ENCODE measurements around the gene ATG5. TPM values are rescaled to one million over a fixed set of nuclear protein-coding genes. Genes with fewer than 3 reads are reported as not detected.

Gene ATG5
- total RNA-seq, 4 donors from 2014 or later, result 14.6 to 34.9 (median 25.3) TPM

GRCh38 chr6:106180208-106180607, 145.4 kb downstream of the ATG5 start:
- Histone ChIP-seq H3K4me1 (peaks cover 4 to 51% (median 4%) of the 10 kb centered on the region in 3 donors), H3K4me3 (no peak overlapping the region), H3K27ac (peak overlapping the region in 3 of 4 donors; percentile 11 to 68 (median 49)), H3K27me3 (no peaks in the 10 kb centered on the region), H3K36me3 (no peaks in the 10 kb centered on the region), H3K9me3 (no peaks in the 10 kb centered on the region)
- WGBS, 2 donors, result 71% methylated on average over 4 of the region's 4 CpGs
- DNase-seq, result no peak
- TF ChIP-seq CTCF (IDR thresholded peaks at IDR 0.05), result no peak
- intact Hi-C loops (cut with DNase I), result no loop called here

GRCh38 chr6:106178900-106179299, 146.7 kb downstream of the ATG5 start:
- intact Hi-C loops (cut with DNase I), result no loop called here
- WGBS, 2 donors, result 81 to 83% methylated on average over 3 of the region's 3 CpGs
- no peak for DNase-seq
- TF ChIP-seq POLR2A (IDR thresholded peaks at IDR 0.05) (no peak), CTCF (IDR thresholded peaks at IDR 0.05) (no peak)
- no peak overlapping the region for H3K4me3 ChIP-seq
- peak overlapping the region in 2 of 4 donors; percentile 18 to 33 for H3K27ac ChIP-seq
- no peaks in the 10 kb centered on the region for H3K9me3 ChIP-seq
- H3K4me1 ChIP-seq, result peaks cover 4 to 45% (median 4%) of the 10 kb centered on the region in 3 donors
- no peaks in the 10 kb centered on the region for H3K36me3 ChIP-seq
- H3K27me3 ChIP-seq, result no peaks in the 10 kb centered on the region

- no peak for TF ChIP-seq POLR2A (IDR thresholded peaks at IDR 0.05)
- no peak for TF ChIP-seq CTCF (IDR thresholded peaks at IDR 0.05)
- peaks cover 4 to 45% (median 4%) of the 10 kb centered on the region in 3 donors for H3K4me1 ChIP-seq
- DNase-seq, result no peak
- 65 to 83% methylated on average over 2 of the region's 2 CpGs for WGBS, 2 donors
- no peaks in the 10 kb centered on the region for H3K36me3 ChIP-seq
- H3K27me3 ChIP-seq, result no peaks in the 10 kb centered on the region
- H3K4me3 ChIP-seq, result no peak overlapping the region
- no peaks in the 10 kb centered on the region for H3K9me3 ChIP-seq
- peak overlapping the region in 2 of 4 donors; percentile 18 for H3K27ac ChIP-seq
- intact Hi-C loops (cut with DNase I), result no loop called here
Measured at GRCh38 chr6:106177786-106178185, 147.8 kb downstream of the ATG5 start.

- no peaks in the 10 kb centered on the region for H3K27me3 ChIP-seq
- no peak overlapping the region for H3K27ac ChIP-seq
- TF ChIP-seq CTCF (IDR thresholded peaks at IDR 0.05) (no peak), POLR2A (IDR thresholded peaks at IDR 0.05) (no peak)
- H3K4me1 ChIP-seq, result peaks cover 0 to 15% (median 3%) of the 10 kb centered on the region in 3 donors
- H3K9me3 ChIP-seq, result no peaks in the 10 kb centered on the region
- intact Hi-C loops (cut with DNase I), result no loop called here
- H3K4me3 ChIP-seq, result no peak overlapping the region
- no peak for DNase-seq
- 83 to 93% methylated on average over 2 of the region's 2 CpGs for WGBS, 2 donors
- no peaks in the 10 kb centered on the region for H3K36me3 ChIP-seq
Measured at GRCh38 chr6:106173124-106173879, 152.3 kb downstream of the ATG5 start.

- intact Hi-C loops (cut with DNase I), result no loop called here
- Histone ChIP-seq H3K9me3 (no peaks in the 10 kb centered on the region), H3K27me3 (no peaks in the 10 kb centered on the region), H3K27ac (no peak overlapping the region), H3K36me3 (no peaks in the 10 kb centered on the region), H3K4me3 (no peak overlapping the region), H3K4me1 (no peaks in the 10 kb centered on the region)
- WGBS, 2 donors, result 88 to 95% methylated on average over 5 of the region's 5 CpGs
- no peak for TF ChIP-seq CTCF (IDR thresholded peaks at IDR 0.05)
- TF ChIP-seq POLR2A (IDR thresholded peaks at IDR 0.05), result no peak
- DNase-seq, result no peak
Measured at GRCh38 chr6:106170030-106170791, 155.3 kb downstream of the ATG5 start.

Measured in esophagus squamous epithelium (tissue), 5 donors.